GM19324 (cell line): ENCODE results near the gene CNN1.

Experiments used
- ATAC-seq: cut with Tn5 transposase; IDR thresholded peaks from one replicate; pipeline ENCODE4 v1.9.1; 2021; ENCODE audit warnings: mild to moderate bottlenecking, moderate library complexity; ENCODE audit not compliant: unreplicated experiment, low FRiP score

The CNN1 gene

DNA sequence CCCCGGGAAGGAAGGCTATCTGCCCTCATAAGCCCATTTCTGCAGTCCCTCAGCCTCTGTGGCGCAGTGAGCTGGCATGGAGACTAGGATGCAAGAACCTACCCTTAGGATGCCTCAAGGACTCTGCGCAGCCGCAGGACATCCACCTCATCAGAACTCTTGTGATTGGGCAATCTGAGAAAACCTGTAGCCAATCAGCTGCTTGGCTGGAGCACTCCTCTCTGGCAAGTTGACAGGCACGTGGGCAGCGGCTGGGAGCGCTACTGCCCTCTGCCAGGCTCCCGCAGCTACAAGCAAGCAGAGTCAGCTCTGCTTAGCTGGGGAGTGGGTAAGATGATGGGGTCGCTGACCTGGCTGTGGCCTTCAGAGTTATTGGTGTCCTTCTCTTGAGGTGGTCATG, 8.2 kb upstream of the CNN1 start:
- no peak for ATAC-seq

DNA sequence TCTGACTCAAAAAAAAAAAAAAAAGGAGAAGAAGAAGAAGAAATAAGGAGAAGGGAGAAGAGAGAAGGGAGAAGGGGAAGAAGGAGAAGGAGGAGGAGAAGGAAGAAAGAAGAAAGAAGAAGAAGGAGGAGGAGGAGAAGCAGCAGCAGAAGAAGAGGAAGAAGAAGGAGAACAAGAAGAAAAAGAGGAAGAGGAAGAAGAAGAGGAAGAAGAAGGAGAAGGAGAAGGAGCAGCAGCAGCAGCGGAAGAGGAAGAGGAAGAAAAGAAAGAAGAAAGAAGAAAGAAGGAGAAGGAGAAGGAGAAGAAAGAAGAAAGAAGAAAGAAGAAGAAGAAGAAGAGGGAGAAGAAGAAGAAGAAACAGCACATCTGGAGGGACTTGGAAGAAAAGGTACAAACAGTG, 4.1 kb upstream of the CNN1 start:
- ATAC-seq, result no peak

DNA sequence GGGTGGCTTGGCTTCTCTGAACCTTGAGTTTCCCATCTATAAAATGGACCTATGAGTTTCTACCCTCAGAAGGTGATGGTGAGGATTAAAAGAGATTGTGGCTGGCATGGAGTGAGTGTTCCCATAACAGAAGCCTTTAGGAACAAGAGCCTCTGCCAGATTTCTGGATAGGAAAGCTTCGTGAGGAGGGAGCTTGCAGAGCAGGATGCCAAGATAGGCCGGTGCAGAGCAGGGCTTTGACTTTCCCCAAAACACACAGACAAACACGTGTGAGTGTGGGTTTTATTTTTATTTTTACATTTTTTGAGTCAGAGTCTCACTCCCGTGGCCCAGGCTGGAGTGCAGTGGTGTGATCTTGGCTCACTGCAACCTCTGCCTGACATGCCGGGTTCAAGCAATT, 3.7 kb upstream of the CNN1 start:
- no peak for ATAC-seq

DNA sequence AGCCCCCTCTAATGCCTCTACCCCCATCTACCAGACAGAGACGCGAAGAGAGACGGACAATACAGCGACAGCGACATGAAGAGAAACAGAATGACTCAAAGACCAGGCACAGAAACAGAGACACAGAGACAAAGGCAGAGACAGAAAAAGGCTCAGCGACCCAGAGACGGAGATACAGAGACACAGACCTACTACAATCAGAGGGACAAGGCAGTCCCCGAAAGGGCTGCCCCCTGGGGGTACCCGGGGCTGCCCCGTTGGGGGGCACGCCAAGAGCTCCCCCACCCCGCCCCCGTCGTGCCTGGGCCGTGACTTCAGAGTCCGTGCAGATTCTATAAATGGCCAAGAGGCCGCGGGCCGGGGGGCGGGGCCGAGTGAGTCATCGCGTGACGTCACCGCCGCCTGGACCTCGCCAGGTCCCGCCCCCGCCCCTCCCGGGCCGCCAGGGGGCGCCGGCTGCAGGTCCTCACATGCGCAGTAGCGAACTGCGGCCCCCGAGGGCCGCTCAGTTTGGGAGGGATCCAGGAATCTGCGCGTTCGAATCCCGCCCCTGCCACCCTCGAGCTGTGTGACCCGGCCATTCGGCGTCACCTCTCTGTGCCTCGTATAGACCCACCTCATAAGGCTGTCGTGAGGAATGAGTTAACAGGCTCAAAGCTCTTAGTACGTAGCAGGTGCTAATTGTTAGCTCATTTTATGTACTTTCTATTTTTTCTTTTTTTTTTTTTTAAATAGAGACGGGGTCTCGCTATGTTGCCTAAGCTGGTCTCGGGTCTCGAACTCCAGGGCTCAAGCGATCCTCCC, 2.7 kb upstream of the CNN1 start:
- peak; percentile 77 for ATAC-seq

DNA sequence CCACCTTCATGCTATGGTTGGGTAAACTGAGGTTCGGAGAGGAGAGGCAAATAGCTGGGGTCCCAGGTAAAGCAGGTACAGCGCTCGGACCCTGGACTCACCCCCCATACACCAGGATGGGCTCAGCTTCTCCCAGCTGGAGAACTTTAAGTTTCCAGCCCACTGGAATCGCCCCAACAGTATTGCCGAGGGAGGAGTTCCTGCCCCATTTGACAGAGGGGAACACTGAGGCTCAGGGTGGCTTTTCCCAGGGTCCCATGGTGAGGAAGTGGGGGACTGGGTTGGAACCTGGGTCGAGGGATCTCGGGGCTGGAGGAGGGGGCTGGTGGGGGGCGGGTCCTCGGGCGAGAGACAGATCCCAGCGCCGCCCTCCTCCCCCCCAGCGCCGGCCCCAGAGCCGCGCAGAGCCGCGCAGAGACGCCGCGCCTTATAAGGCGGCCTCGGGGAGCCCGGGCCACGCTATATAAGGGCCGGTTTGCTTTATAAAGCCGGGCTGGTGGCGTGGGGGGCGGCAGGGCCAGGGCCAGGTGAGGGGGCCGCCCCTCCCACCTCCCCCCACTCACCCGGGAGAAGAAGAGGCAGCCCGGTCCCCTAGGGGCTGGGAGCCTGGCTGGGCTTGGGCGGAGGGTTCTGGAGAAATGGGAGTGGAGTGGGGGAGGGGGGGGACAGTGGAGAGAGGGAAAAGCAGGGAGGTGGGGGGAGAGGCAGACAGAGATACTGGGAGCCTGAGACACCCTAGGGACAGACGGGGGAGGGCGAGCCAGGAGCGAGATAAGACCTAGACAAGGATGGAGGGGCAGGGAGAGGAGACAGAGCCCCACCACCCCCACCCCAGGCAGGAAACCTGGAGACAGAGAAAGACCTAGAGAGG, 1.1 kb downstream of the CNN1 start:
- no peak for ATAC-seq

DNA sequence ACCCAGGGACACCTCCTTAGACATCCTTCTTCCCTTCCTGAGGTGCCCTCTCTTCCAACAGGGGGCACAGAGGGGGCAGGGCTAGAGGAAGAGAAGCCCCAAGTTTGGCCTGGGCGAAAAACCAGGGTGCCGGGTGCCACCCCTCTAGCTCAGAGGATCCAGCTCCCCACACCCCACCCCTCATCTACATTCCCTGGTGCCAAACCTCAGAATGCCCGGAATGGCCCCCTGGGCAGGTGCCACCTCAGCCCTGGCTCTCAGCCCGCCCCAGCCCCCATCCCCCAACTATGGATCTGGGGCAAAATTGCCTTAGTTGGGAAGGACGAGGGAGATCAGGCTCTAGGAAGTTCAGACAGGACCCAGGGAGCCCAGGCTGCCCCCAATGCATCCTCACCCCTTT, 2.0 kb downstream of the CNN1 start:
- no peak for ATAC-seq

DNA sequence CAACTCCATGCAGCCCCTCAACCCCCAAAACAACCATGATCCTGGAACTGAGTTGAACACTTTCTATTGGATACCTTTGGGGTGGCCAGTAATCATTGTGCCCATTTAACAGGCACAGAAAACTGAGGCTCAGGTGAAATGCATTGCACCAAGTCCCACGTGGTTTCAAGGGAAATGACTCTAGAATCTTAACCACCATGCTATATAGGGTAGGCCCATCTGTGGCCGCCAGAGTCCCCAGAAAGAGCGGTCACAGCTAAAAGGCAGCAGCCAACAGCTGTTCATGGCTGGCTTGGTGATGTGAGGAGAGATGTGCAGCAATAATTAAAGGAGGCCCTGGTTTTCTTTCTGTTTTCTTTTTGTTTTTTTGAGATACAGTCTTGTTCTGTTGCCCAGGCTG, 2.6 kb downstream of the CNN1 start:
- no peak for ATAC-seq

DNA sequence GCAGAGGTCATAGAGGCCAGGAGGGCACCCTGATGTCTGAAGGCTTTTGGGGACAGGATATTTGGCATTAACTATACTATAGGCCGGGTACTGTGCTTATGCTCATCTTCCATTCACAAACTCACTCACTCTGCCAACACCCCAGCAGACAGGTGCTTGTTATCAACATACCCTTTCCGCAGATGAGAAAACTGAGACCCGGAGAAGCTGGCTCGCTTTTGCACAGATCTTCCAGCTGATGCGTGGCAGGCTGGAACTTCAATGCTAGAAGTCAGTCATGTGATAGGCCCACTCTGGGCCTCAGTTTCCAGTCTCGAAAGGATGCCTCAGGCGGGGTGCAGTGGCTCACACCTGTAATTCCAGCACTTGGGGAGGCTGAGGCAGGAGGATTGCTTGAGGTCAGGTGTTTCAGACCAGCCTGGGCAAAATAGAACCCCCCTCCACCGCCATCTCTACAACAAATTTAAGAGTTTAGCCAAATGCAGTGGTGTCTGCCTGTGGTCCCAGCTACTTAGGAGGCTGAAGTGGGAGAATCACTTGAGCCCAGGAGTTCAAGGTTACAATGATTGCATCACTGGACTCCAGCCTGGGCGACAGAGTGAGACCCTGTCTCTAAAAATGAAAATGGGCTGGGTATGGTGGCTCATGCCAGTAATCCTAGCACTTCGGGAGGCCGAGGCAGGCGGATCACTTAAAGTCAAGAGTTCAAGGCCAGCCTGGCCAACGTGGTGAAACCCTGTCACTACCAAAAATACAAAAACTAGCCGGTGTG, 9.5 kb downstream of the CNN1 start:
- no peak for ATAC-seq

DNA sequence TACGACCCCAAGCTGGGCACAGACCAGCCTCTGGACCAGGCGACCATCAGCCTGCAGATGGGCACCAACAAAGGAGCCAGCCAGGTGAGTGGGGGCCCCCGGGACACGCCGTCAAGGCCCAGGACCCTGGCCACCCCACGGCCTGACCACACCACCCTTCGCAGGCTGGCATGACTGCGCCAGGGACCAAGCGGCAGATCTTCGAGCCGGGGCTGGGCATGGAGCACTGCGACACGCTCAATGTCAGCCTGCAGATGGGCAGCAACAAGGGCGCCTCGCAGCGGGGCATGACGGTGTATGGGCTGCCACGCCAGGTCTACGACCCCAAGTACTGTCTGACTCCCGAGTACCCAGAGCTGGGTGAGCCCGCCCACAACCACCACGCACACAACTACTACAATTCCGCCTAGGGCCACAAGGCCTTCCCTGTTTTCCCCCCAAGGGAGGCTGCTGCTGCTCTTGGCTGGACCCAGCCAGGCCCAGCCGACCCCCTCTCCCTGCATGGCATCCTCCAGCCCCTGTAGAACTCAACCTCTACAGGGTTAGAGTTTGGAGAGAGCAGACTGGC, 10.8 kb downstream of the CNN1 start:
- no peak for ATAC-seq

DNA sequence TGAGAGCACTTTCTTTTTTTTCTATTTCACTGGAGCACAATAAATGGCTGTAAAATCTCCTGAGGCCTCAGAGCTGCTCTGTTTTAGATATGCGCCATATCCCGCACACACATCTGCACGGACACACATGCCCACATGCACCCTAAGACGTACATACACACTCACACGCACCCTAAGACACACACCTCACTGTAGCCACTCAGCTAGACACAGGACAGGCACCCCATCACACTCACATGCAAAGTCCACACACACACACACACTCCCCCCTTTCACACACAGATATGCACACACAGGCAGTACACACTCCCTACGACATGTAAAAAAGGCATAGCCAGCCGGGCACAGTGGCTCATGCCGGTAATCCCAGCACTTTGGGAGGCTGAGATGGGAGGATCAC, 11.6 kb downstream of the CNN1 start:
- no peak for ATAC-seq

DNA sequence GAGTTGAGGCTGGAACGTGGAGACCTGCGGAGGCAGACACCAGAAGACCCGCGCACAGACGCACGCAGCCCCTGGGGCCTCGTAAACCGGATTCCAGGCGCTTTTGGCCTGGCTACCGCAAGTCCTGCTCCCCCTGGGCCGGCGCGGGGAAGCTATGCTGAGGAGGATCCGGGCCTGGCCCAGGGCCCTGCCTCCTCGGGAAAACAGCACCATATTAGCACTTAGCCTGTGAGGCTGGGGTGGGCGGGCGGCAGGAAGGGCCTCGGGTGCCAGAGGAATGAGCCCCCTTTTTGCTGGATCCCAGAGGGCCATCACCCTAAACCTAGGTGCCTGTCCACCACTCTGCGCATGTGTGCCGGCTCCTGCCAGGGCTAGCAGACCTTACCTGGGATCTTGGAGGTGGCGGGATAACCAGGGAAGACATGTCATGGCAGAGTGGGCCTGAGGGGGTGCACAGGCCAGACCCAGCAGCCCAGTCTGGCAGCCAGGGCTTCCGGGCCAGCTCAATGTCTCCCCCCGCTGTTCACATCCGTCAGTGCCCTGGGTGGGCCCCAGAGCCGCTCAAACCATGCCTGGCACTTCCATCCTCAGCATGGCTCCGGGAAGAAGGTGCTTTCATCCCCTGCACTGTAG, 13.1 kb downstream of the CNN1 start:
- ATAC-seq, result no peak

DNA sequence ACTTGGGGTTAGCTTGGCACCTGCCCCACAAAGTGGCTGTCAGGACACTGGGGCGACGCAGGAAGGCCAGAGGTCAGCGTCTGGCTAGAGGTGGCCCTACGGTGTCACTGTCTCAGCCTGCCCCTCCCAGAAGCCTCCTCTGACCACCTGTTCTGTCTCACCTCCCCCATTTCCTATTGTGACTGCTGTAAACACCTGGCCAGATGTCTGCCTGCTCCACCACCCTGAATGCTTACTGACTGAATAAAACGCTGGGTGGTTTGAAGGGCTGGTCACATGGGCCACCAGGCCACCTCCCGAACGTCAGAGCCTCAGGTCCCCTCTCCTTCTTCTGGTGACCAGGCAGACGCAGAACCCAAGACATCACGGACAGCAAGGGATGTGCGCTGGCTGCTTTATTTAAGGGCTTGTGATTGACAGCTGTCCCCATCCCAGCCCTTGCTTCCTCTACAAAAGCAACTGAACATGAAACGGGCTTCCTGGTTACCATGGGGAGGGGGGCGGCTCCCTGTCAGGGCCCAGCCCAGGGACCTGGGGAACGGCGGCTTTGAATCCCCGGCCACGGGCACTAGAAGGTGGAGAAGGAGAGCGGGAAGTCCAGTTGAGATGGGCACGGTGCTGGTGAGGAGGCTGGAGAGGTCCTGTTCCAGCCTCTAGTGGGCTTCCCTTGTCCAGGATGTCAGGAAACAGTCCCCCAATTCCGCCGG, 14.2 kb downstream of the CNN1 start:
- ATAC-seq, result no peak

DNA sequence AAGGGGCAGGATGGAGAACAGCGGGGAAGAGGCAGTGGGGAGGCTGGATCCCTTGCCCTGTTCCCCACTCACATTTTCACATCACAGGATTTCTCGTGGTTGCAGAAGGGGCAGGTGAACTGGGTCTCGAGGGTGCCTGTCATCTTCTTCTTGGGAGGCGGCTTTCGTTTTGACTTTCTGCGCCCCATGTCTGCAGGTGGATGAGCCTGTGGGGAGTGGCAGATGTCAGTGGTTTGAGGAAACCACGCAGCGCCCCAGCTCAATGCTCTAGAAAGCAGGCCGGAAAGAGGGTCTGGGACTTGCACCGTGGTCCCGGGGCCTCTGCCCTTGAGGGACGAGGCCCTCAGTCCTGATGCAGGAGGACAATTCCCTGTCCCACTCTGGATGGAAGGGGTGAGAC, 15.5 kb downstream of the CNN1 start:
- ATAC-seq, result no peak

DNA sequence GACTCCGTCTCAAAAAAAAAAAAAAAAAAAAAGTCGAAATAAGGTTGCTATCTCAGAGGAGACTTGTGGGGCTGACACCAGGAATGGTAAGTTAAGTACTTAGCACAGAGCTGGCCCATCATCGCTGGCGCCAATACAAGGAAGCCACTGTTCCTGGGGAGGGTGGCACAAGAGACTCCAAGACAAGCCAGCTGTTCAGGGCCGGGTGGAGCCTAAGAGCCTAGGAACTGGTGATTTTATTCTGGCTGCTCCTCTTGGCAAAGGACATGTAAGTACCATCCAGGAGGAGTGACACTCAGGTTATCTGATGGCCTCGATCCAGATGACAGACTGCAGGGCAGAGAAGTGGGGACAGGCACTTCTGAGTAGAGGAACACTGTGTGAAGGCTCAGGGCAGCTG, 16.6 kb downstream of the CNN1 start:
- no peak for ATAC-seq

DNA sequence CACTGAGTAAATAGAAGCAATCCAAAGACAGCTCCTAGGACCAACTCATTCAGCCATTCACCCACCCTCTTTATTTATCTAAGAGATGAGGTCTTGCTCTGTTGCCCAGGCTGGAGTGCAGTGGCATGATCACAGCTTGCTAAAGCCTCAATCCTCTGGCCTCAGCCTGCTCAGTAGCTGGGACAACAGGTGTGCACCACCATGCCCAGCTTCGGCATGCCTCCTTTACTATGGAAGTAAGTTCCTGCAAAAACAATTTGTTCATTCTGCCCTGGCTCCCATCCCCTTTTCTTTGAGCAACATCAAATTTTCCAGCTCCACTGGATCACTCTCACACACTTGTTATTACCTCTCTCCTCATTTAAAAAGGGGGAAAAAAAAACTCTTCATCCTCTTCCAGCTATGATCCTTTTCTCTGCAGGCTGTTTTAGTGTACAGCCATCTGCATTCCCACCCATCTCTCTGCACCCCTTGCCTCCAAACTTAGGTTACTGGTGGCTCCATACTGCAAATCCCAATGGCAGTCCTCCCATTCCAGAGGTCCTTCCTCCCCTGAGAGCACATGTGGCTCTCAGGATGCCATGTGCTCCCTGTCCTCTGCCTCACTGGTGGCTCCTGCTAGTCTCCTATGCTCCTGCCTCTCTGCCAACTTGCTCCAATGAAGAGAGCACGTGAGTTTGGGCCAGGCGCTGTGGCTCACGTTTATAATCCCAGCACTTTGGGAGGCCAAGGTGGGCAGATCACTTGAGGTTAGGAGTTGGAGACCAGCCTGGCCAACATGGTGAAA, 18.2 kb downstream of the CNN1 start:
- ATAC-seq, result no peak

DNA sequence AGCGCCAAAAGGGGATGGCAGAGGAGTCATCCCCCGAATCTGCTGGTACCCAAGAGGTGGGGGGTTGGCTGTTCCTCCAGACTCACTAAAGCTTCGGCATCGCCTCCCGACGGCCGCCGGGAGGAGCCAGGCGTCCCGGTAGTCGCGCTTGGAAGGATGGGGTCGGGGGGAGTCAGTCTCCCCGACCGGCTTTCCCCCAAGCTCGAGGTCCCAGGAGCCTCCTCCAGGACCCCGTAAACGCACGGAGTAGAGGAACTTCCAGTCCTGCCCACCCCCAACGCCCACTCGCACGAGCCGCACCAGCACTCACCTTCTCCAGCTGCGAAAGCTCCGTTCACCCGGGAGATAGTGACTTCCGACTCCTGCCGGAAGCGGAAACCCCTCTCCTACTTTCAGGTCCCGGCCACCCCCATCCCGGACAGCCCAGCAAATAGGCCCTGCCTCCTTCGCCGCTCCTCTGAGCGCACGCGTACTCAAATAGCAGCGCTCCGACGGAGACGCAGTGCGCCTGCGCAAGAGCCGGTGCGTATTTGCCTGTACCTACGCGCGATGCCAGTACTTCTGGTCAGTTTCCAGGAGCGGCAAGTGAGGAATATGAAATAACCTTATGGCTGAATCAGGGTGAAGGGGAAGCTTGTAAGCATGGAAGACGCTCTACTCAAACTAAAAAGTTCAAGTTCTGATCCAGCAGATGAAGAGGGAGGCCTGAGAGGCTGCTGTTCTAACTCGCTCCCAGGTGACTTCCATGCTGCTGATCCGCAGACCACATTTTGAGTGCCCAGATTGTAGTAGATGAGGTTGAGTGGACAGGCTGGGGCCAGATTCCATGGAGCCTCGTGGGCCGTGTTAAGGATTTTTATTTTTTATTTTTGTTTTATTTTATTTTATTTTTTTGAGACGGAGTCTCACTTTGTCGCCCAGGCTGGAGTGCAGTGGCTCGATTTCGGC, 20.5 kb downstream of the CNN1 start, which contains the start of gene ELOF1:
Gene ELOF1, minus strand, starts transcription at position 350 of the 948 bp plus-strand sequence. CDS start 4,883 bp downstream, outside the sequence.
- peak; percentile 79 for ATAC-seq

DNA sequence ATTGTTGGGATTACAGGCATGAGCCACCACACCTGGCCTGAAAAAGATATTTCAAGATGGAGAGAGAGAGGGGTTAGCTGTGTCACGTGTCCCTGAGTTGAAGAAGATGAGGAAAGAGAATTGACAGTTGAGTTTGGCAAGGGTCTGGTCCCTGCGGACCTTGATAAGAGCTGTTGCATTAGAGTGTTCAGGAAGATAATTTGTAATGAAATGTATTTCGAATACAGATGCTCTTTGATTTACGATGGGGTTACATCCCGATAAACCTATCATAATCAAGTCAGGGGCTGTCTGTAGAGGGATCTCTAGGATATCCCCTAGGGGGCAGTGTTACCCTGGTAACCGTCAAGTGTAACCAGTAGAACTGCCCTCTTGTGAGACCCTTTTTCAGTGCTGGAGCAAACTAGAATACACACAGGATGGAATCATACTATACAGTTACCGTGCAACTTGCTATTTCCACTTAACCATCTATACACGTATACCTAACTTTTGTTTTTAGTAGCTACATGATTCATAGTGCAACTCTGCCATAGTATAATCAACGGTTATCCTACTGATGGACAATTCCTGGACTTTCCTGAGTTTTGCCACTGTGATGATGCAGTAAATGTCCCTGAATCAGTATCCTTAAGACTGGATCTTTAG, 21.9 kb downstream of the CNN1 start:
- no peak for ATAC-seq
